Activated T-cell treated with anti-CD3 and anti-CD28 coated beads for 1 hour (primary cell): ENCODE results near the gene OR6N2.

ENCODE experiments used
- DNase-seq: peaks from one replicate; pipeline ENCODE4 v3.0.0-alpha.2; 2020; ENCODE audit warnings: low read depth

The OR6N2 gene, protein sequence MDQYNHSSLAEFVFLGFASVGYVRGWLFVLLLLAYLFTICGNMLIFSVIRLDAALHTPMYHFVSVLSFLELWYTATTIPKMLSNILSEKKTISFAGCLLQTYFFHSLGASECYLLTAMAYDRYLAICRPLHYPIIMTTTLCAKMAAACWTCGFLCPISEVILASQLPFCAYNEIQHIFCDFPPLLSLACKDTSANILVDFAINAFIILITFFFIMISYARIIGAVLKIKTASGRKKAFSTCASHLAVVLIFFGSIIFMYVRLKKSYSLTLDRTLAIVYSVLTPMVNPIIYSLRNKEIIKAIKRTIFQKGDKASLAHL

GRCh38 chr1:158781104-158781503, at the start of gene OR6N2:
TSS of gene OR6N2 (minus strand) at chr1:158781204. CDS start at chr1:158777635, 3,569 bp downstream.
- no peak for DNase-seq

DNA sequence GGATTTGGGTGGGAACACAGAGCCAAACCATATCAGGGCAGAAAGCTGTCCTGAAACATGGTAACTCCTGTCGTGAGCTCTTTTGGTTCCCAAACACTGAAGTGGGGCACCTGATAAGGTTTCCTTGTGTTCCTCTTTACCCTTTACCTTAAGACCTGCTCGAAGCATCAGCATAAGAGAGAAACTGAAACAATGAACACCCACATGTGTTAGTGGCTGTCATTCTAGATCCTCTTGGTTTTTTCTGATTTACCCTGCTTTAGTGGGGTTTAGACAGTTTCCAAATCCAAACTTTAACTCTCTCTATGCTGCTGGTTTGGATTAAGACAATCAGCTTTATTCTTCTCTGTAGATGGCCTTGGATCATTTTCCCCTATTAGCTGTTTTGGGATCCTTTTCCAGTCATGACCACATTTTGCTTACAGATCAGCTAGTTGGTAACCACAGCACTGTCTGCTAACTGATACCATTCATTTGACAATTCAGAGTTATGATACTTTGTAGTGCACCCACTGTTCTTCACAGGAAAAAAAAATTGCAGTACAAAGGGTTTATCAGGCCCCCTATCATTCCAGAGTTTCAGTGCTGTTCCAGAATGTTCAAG, 49.2 kb upstream of the OR6N2 start:
- no peak for DNase-seq

GRCh38 chr1:158821723-158822122, 40.7 kb upstream of the OR6N2 start:
- no peak for DNase-seq

DNA sequence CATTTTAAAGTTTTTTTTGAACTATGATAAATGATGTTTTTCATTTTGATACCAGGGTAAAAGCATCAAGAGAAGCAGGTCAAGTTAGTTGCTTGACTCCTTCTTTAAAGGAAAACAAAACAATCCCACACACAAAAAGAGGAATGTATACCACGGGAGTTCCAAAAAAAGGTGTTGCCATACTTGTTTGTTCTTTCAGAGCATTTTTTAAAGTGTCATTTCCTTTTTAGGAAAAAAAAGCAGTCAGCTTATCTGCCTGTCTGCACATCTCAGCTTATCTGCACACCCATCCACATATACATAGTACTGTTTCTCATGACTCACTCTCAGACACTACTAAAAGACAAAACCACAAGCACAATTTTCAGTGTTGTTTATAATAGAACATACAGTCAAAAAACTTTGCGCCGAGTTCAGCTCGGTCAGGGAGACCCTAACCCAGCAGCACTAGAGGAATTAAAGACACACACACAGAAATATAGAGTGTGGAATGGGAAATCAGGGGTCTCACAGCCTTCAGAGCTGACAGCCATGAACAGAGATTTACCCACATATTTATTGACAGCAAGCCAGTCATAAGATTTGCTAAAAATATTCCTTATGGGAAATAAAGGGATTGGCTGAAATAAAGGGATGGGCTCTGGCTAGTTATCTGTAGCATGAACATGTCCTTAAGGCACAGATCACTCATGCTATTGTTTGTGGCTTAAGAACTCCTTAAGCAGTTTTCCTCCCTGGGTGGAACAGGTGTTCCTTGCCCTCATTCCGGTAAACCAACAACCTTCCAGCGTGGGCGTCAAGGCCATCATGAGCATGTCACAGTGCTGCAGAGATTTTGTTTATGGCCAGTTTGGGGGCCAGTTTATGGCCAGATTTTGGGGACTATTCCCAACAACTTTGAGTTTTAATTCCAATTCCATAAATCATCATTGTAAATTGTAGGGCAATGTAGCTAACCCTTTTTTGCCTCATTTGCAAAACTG, 38.7 kb upstream of the OR6N2 start:
- DNase-seq = no peak

- DNase-seq = no peak
Measured at GRCh38 chr1:158818975-158819431, 38.0 kb upstream of the OR6N2 start.

GRCh38 chr1:158818560-158818959, 37.6 kb upstream of the OR6N2 start:
- DNase-seq = no peak

- DNase-seq = no peak
Measured at GRCh38 chr1:158814970-158815369, 34.0 kb upstream of the OR6N2 start.

DNA sequence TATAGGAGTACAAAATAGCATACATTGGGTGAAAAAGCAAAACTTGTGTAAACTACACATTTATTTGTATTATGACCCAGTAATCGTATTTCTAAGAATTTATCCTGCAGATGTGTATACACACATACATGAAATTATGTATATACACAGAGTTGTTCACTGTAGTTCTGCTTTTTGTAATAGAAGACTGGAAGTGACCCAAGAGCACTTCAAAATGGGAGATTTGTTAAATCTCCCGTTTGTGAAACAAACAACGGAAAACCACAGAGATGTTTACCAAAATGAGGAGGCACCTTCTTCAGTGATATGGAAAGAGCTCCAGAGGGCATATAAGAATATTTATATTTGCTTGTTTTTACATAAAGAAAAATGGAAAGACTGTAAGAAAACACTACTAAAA, 32.2 kb upstream of the OR6N2 start:
- no peak for DNase-seq

- DNase-seq = no peak
Measured at GRCh38 chr1:158812336-158812735, 31.3 kb upstream of the OR6N2 start.

DNA sequence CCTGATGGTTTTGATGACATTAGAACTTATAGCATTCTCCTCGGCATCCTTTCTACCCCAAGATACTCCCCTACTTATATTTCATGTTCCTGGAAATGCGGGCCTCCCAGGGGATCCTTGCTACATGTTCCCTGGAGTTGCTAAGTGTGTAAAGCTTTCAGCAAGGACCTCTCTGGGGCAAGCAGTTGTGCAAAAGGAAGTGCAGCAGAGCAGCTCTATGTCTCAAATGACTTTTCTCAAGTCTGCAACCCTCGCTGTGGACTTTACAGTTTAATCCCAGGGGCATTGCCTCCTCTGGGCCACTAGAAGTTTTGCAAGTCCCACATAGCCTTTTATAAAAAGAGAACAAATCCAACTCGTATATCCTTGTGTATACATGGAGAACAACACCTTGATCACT, 29.3 kb upstream of the OR6N2 start:
- DNase-seq = no peak

- DNase-seq = no peak
Measured at GRCh38 chr1:158809862-158810261, 28.9 kb upstream of the OR6N2 start.

- no peak for DNase-seq
Measured at GRCh38 chr1:158809256-158809655, 28.3 kb upstream of the OR6N2 start.

- DNase-seq = no peak
Measured at GRCh38 chr1:158806916-158807536, 26.0 kb upstream of the OR6N2 start.

GRCh38 chr1:158803678-158804077, 22.7 kb upstream of the OR6N2 start:
- DNase-seq = no peak

- no peak for DNase-seq
Measured at GRCh38 chr1:158801396-158801795, 20.4 kb upstream of the OR6N2 start.

GRCh38 chr1:158800526-158800925, 19.5 kb upstream of the OR6N2 start:
- DNase-seq = no peak

GRCh38 chr1:158799689-158800088, 18.7 kb upstream of the OR6N2 start:
- DNase-seq = no peak

DNA sequence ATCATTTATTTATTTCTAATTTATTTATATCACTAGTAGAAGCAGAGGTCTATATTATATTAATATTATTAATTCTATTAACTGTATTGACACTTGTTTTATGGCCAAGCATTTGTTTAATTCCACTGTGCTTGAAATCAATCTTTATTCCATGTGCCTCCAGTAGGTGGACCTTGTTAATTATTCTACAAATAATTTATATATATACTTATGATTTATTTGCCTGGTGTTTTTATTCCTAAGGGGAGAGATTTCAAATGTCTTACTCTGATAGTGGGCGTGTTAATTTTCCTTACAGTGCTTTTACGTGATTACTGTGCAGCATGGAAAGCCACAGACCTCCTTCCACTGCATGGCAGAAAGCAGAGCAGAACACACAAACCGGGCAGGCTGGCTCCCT, 17.5 kb upstream of the OR6N2 start:
- no peak for DNase-seq

DNA sequence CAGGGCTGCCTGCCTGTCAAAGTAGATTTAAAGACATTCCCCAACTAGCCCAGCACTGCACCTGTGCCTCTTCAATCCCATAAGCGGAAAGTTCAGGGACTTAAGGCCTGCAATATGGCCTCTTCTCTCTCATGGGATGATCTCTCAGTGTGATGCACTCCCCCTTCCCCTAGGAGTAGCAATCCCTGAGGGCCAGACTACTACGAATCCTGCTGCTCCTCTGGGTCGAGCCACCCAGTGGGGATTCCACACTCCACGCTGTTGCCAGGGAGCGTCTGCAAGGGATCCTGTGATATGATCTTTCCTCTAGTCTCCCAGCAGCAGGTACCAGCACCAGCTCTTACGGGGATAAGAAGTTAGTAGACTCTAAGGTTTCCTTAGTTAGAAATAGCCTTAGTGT, 13.2 kb upstream of the OR6N2 start:
- no peak for DNase-seq

DNA sequence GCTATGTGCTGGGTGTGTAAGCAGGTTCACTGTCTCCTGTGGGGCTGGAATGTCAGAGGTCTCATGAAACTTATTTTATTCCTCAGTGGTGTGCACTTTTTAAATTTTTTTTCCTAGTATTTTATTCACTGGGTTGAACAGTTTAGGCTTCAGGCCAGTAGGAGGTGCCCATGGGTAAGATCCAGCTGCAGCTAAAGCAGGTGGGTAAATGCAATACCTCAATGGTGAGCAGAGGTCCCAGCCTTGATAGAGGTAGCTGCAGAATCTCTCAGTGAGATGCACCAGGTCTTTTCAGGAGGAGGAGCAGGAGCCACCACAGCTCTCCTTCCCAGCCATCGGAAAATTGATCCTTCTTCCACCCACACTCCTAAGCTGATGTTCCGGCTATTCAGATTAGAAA, 12.6 kb upstream of the OR6N2 start:
- DNase-seq = no peak

DNA sequence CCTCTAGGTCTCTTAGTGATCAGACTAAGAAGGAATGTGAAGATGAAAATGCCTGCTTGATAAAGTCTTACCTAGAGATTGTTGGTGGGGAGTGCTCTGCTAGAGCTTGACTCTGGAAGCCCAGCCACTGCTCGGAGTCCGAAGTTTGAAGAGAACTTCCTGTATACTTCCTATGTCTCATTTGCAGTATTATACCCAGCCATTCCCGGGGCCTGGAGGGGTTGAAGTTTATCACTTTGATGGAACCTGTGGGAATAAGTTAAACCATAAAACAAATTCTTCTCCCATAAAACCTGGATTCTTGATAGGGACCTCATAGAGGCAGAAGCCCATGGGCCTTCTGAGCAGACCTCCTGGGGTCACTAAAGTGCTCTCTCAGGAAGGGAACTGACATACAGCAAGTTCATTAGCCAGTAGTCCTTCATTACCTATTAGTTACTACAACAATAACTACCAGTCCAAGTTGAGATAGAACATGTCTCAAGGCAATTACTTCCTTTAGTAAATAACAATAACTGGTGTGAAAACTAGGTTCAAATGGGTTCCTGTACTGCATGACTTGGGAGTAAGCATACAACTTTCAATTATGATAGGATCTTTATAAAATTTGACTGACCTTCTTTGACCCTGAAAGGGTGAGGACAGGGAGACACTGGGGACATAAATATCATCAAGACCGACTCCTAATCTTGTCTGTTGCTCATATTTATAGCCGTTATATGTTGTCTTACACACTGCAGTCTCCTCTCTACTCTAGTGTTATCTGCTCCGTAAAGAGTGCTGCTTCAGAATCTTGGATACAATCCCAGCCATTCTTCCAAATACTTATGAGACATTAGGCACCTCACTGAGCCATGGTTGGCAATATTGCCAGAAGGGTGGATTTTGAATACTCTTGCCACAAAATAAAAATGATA, 8.8 kb downstream of the OR6N2 start, which contains the start of gene OR6N1:
Gene OR6N1 (minus strand): TSS at position 246 of the 917 bp plus-strand sequence. CDS start 5,513 bp downstream, outside the sequence.
- DNase-seq = no peak
